Measurements from ENCODE around the gene SLC48A1.

GRCh38 chr12:47781479-47782371 is 8.7 kb downstream of the SLC48A1 start:
- TF ChIP-seq POLR2AphosphoS5 (IDR thresholded peaks at IDR 0.05; ENCODE audit: low read depth, low read length) (no peak), TEAD4 (IDR thresholded peaks at IDR 0.05; ENCODE audit: borderline replicate concordance, insufficient read depth) (no peak), CTCF (IDR thresholded peaks at IDR 0.05) (no peak), RCOR1 (IDR thresholded peaks at IDR 0.05; ENCODE audit: low read length) (no peak), YY1 (IDR thresholded peaks at IDR 0.05; ENCODE audit: low read depth) (no peak), TAF1 (IDR thresholded peaks at IDR 0.05; ENCODE audit: borderline replicate concordance, low read depth, low read length) (no peak)

All from SK-N-SH (cell line).